ENCODE measurements around the gene C4orf50.

C4orf50 gene

DNA sequence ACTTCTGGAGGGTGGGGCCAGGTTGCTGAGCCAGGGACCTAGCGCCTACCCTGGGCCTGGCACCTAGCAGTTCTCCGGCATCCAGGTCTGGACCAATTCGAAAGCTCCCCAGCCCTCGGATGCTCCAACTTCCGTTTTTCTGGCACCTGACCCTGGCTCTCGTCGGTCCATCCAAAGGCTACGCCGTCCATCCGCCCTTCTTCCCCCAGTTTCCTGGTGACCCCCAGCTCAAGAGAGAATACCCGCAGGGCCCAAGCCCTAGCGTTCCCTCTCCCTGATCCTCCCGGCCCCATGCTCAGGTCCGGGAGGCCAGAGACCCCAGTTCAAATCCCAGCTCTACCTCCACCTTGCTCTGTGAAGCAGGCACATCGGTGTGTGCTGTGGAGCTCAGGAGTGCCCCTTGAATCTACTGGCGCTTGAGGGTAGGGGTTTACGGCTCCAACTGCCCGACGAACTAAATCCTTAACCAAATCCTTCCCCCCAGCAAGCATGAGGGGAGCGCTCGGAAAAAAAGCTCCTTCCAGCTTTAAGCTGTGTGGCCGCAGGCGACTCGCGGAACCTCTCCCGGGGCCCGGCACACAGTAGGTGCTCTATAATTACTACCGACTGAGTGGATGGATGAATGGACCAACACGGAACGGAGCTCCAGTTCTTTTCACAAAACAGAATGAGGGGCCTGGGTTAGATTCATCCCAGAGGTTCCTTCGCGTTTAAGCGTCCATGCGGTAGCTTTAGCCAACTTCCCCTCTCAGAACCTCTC is 126.5 kb downstream of the C4orf50 start:
- H3K9me3 ChIP-seq (ENCODE audit: low read length), result no peaks in the 10 kb centered on the region
- H3K36me3 ChIP-seq (ENCODE audit: insufficient read depth, low read length), result no peaks in the 10 kb centered on the region
- peaks cover 46 to 76% of the 10 kb centered on the region in 2 donors for H3K27me3 ChIP-seq (ENCODE audit: control insufficient read depth in 1 of 2, insufficient read depth in 2 of 2, low read length in 2 of 2)
- H3K4me3 ChIP-seq (ENCODE audit: low read depth in 1 of 2, low read length in 2 of 2), result no peak overlapping the region
- peaks cover 7% of the 10 kb centered on the region for H3K4me1 ChIP-seq (ENCODE audit: insufficient read depth, low read length)
- no peak overlapping the region for H3K9ac ChIP-seq (ENCODE audit: low read length)
- no peak overlapping the region for H3K27ac ChIP-seq (ENCODE audit: low read depth, low read length)

DNA sequence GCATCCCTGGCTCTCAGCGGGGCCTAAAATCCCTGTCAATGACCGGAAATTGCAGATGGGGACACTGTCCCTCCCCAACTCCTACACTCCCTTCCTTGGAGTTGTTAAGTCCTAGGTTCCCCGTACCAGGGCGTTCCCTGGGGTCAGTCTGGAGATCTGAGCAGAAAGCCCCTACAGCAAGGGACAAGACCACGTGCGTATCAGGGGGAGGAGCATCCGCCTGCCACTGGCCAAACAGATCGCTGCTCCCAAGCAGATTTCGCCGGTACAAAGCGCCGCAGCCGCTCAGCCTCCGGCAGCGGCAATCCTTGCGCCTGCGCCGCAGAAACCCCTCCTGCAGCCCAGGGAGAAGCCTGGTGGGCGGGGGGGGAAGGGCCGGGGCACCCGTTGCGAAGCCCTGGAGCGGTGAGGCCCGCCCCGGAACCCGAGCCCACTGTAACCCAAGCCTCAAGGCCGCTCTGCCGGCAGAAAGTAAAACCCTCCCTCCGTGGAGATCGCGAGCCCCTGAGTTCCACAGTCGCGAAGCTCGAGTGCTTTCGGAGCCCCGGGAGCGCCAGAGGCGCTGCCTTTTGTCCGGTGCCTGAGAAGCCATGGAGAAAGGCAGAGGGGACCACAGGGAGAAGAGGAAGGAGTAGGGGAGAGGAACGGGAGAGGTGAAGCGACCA is 128.0 kb downstream of the C4orf50 start:
- Histone ChIP-seq H3K9ac (ENCODE audit: low read length) (no peak overlapping the region), H3K36me3 (ENCODE audit: insufficient read depth, low read length) (no peaks in the 10 kb centered on the region), H3K27me3 (ENCODE audit: control insufficient read depth in 1 of 2, insufficient read depth in 2 of 2, low read length in 2 of 2) (peaks cover 41 to 73% of the 10 kb centered on the region in 2 donors), H3K4me1 (ENCODE audit: insufficient read depth, low read length) (peaks cover 7% of the 10 kb centered on the region), H3K4me3 (ENCODE audit: low read depth in 1 of 2, low read length in 2 of 2) (no peak overlapping the region), H3K9me3 (ENCODE audit: low read length) (no peaks in the 10 kb centered on the region), H3K27ac (ENCODE audit: low read depth, low read length) (no peak overlapping the region)

- Histone ChIP-seq H3K9me3 (ENCODE audit: low read length) (no peaks in the 10 kb centered on the region), H3K4me1 (ENCODE audit: insufficient read depth, low read length) (peaks cover 7% of the 10 kb centered on the region), H3K27me3 (ENCODE audit: control insufficient read depth in 1 of 2, insufficient read depth in 2 of 2, low read length in 2 of 2) (peaks cover 41 to 66% of the 10 kb centered on the region in 2 donors), H3K27ac (ENCODE audit: low read depth, low read length) (no peak overlapping the region), H3K4me3 (ENCODE audit: low read depth in 1 of 2, low read length in 2 of 2) (no peak overlapping the region), H3K9ac (ENCODE audit: low read length) (no peak overlapping the region), H3K36me3 (ENCODE audit: insufficient read depth, low read length) (no peaks in the 10 kb centered on the region)
Measured at GRCh38 chr4:5889002-5889696, 129.1 kb downstream of the C4orf50 start.

- peaks cover 36 to 59% of the 10 kb centered on the region in 2 donors for H3K27me3 ChIP-seq (ENCODE audit: control insufficient read depth in 1 of 2, insufficient read depth in 2 of 2, low read length in 2 of 2)
Measured at GRCh38 chr4:5888222-5889001, 129.8 kb downstream of the C4orf50 start.

DNA sequence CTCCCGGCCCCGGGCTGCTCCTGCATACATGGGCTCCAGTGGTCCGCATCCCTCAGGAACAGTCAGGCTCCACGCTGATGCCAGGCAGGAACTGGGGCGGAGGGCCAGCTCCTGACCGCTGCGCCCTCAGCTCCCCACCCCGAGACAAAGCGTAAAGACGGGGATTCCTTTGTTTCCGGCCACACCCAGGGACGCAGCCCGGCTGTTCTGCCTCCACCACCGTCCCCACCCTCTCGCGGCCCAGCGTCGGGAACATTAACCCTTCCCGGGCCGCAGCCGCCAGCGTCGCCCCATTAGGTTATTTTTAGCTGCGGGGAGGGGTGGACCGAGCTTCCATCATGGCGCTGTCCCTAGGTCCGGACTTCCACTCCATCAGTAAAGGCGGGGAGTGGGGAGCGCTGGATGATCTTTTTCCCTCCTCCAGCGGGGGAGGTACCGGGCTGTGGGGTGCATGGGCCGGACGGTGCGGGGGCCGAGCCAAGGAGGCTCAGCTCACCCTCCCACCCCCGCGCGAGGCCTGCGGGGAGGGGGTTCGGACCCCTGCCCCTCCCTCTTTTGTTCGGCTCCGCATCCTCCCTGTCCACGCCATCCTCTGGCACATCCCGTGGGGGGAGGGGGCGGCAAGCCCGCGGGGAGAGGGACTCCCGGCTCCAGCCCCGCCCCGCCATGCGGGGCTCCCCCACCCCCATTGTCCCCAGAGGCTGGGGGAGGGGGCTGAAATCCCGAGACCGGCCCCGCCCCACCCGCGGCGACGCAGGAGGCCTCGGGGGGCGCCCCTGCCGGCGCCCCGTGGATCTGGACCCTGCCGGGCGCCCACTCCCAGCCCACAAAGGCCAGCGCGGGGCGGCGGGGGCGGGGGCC is 130.6 kb downstream of the C4orf50 start:
- Histone ChIP-seq H3K9me3 (ENCODE audit: low read length) (no peaks in the 10 kb centered on the region), H3K27me3 (ENCODE audit: control insufficient read depth in 1 of 2, insufficient read depth in 2 of 2, low read length in 2 of 2) (peaks cover 35 to 55% of the 10 kb centered on the region in 2 donors), H3K27ac (ENCODE audit: low read depth, low read length) (no peak overlapping the region), H3K9ac (ENCODE audit: low read length) (no peak overlapping the region), H3K36me3 (ENCODE audit: insufficient read depth, low read length) (no peaks in the 10 kb centered on the region), H3K4me1 (ENCODE audit: insufficient read depth, low read length) (peaks cover 7% of the 10 kb centered on the region), H3K4me3 (ENCODE audit: low read depth in 1 of 2, low read length in 2 of 2) (peak overlapping the region; percentile 23 to 64)

More at GRCh38 chr4:5888222-5889001, 129.8 kb downstream of the C4orf50 start:
- Histone ChIP-seq H3K27ac (ENCODE audit: low read depth, low read length) (no peak overlapping the region), H3K36me3 (ENCODE audit: insufficient read depth, low read length) (no peaks in the 10 kb centered on the region), H3K4me3 (ENCODE audit: low read depth in 1 of 2, low read length in 2 of 2) (peak overlapping the region; percentile 23 to 64), H3K9me3 (ENCODE audit: low read length) (no peaks in the 10 kb centered on the region), H3K4me1 (ENCODE audit: insufficient read depth, low read length) (peaks cover 7% of the 10 kb centered on the region), H3K9ac (ENCODE audit: low read length) (no peak overlapping the region)

GRCh38 chr4:5887011-5887360 is 131.2 kb downstream of the C4orf50 start:
- no peaks in the 10 kb centered on the region for H3K9me3 ChIP-seq (ENCODE audit: low read length)
- peaks cover 32 to 52% of the 10 kb centered on the region in 2 donors for H3K27me3 ChIP-seq (ENCODE audit: control insufficient read depth in 1 of 2, insufficient read depth in 2 of 2, low read length in 2 of 2)
- no peak overlapping the region for H3K27ac ChIP-seq (ENCODE audit: low read depth, low read length)
- H3K4me3 ChIP-seq (ENCODE audit: low read depth in 1 of 2, low read length in 2 of 2), result no peak overlapping the region
- peaks cover 7% of the 10 kb centered on the region for H3K4me1 ChIP-seq (ENCODE audit: insufficient read depth, low read length)
- H3K36me3 ChIP-seq (ENCODE audit: insufficient read depth, low read length), result no peaks in the 10 kb centered on the region
- no peak overlapping the region for H3K9ac ChIP-seq (ENCODE audit: low read length)

DNA sequence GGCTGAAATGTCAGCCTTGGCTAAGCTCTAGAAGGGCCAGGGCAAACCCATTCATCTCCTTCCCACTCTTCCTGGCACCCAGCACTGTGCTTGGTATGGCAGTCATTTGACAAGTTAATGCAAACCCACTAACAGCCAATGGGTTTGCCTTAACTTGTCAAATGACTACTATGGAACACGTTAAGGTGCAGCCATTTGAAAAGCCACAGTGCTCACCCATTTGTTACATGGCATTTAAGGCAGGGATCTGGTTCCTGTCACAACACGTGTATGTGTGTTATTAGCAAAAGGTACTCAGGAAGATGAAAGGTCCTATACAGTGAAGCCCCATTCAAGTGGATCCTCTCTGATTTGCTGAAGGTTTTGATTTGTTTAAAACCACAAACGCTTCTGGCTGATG is 132.5 kb downstream of the C4orf50 start:
- Histone ChIP-seq H3K4me1 (ENCODE audit: insufficient read depth, low read length) (peaks cover 7% of the 10 kb centered on the region), H3K27ac (ENCODE audit: low read depth, low read length) (no peak overlapping the region), H3K27me3 (ENCODE audit: control insufficient read depth in 1 of 2, insufficient read depth in 2 of 2, low read length in 2 of 2) (peaks cover 19 to 41% of the 10 kb centered on the region in 2 donors), H3K9ac (ENCODE audit: low read length) (no peak overlapping the region), H3K36me3 (ENCODE audit: insufficient read depth, low read length) (no peaks in the 10 kb centered on the region), H3K4me3 (ENCODE audit: low read depth in 1 of 2, low read length in 2 of 2) (no peak overlapping the region), H3K9me3 (ENCODE audit: low read length) (no peaks in the 10 kb centered on the region)

- Histone ChIP-seq H3K4me3 (ENCODE audit: low read depth in 1 of 2, low read length in 2 of 2) (no peak overlapping the region), H3K9me3 (ENCODE audit: low read length) (no peaks in the 10 kb centered on the region), H3K4me1 (ENCODE audit: insufficient read depth, low read length) (peaks cover 7% of the 10 kb centered on the region), H3K27ac (ENCODE audit: low read depth, low read length) (no peak overlapping the region), H3K27me3 (ENCODE audit: control insufficient read depth in 1 of 2, insufficient read depth in 2 of 2, low read length in 2 of 2) (peaks cover 10 to 32% of the 10 kb centered on the region in 2 donors), H3K36me3 (ENCODE audit: insufficient read depth, low read length) (no peaks in the 10 kb centered on the region), H3K9ac (ENCODE audit: low read length) (no peak overlapping the region)
Measured at GRCh38 chr4:5884796-5885195, 133.4 kb downstream of the C4orf50 start.

DNA sequence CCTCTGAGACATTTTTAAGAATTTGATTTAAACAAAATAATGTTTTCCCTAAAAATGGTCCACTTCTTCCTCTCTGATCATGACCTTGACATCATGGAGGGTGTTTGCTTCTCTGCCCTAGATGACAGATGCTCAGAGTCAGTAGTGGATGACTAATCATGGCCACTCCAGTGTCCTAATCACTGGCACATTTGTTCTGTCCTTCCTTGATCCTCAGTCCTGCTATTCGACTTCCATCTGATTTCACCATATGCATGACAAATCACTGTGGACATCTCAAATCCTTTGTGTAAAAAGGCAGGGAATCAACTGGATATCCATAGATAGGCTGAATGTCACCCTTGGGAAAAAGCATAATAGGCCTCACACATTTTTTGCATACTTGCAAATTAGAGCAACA is 134.3 kb downstream of the C4orf50 start:
- H3K27ac ChIP-seq (ENCODE audit: low read depth, low read length), result no peak overlapping the region
- peaks cover 7% of the 10 kb centered on the region for H3K4me1 ChIP-seq (ENCODE audit: insufficient read depth, low read length)
- H3K9me3 ChIP-seq (ENCODE audit: low read length), result no peaks in the 10 kb centered on the region
- H3K36me3 ChIP-seq (ENCODE audit: insufficient read depth, low read length), result no peaks in the 10 kb centered on the region
- H3K9ac ChIP-seq (ENCODE audit: low read length), result no peak overlapping the region
- peaks cover 8 to 23% of the 10 kb centered on the region in 2 donors for H3K27me3 ChIP-seq (ENCODE audit: control insufficient read depth in 1 of 2, insufficient read depth in 2 of 2, low read length in 2 of 2)
- no peak overlapping the region for H3K4me3 ChIP-seq (ENCODE audit: low read depth in 1 of 2, low read length in 2 of 2)

- H3K4me3 ChIP-seq (ENCODE audit: low read depth in 1 of 2, low read length in 2 of 2), result no peak overlapping the region
- H3K27ac ChIP-seq (ENCODE audit: low read depth, low read length), result no peak overlapping the region
- H3K9ac ChIP-seq (ENCODE audit: low read length), result no peak overlapping the region
- peaks cover 5 to 16% of the 10 kb centered on the region in 2 donors for H3K27me3 ChIP-seq (ENCODE audit: control insufficient read depth in 1 of 2, insufficient read depth in 2 of 2, low read length in 2 of 2)
- H3K36me3 ChIP-seq (ENCODE audit: insufficient read depth, low read length), result no peaks in the 10 kb centered on the region
- no peaks in the 10 kb centered on the region for H3K9me3 ChIP-seq (ENCODE audit: low read length)
- peaks cover 7% of the 10 kb centered on the region for H3K4me1 ChIP-seq (ENCODE audit: insufficient read depth, low read length)
Measured at GRCh38 chr4:5882947-5883346, 135.3 kb downstream of the C4orf50 start.

Data from muscle layer of colon (tissue), 2 donors.